ENCODE data around the gene OLFML2B.
A peak's percentile ranks its signal among the peaks of the same experiment; 100 is the strongest.

The OLFML2B gene

GRCh38 chr1:161973924-161974845 lies 49.5 kb downstream of the OLFML2B start:
- DNase-seq = no peak

DNA sequence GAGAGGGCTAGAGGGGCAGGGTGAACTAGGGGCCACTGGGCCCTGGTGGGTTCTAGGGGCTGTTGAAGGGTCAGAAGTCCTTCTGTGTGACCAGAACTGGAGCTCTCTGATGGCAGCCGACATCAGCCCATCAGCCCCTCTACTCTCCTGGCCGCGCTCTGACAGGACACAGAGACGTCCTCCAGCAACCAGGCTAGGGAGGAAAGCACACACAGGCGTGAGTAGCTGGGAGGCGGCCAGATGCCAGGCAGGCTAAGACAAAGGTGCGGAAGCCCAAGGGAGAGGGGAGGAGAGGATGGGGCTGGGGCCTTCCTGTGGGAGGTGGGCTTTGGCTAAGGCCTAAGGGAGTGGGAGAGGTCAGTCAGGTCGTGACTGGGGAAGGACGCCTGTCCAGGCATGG lies 50.8 kb downstream of the OLFML2B start:
- DNase-seq = no peak

- no peak for DNase-seq
Observed at GRCh38 chr1:161970633-161971032, 53.0 kb downstream of the OLFML2B start.

DNA sequence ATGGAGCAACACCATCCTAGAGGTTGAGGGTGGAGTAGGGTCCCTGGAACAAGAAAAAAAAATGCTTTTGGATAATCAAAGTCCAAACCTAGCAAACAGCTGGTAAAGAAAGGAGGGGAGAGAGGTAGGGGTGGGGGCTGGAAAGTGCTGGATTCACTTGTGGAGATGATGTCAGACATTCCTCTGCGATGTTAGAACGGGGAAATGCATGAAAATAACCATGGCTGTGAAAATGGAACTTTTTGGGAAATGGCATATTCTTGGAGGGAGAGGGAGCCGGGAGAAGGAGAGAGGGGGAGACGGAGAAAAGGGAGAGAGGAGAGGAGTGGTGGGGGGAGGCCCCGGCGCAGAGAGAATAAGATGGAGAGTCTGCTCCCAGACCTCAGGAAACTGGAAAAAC lies 53.6 kb downstream of the OLFML2B start:
- DNase-seq = no peak

GRCh38 chr1:161966067-161966466 lies 57.6 kb downstream of the OLFML2B start:
- DNase-seq = no peak

GRCh38 chr1:161962091-161962887 lies 61.4 kb downstream of the OLFML2B start:
- no peak for DNase-seq

DNA sequence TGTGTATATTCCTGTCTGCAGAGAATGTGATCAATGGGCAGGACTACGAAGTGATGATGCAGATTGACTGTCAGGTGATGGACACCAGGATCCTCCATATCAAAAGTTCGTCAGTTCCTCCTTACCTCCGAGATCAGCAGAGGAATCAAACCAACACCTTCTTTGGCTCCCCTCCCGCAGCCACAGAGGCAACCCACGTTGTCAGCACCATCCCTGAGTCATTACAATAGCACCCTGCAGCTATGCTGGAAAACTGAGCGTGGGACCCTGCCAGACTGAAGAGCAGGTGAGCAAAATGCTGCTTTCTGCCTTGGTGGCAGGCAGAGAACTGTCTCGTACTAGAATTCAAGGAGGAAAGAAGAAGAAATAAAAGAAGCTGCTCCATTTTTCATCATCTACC lies 65.2 kb downstream of the OLFML2B start:
- DNase-seq = no peak

DNA sequence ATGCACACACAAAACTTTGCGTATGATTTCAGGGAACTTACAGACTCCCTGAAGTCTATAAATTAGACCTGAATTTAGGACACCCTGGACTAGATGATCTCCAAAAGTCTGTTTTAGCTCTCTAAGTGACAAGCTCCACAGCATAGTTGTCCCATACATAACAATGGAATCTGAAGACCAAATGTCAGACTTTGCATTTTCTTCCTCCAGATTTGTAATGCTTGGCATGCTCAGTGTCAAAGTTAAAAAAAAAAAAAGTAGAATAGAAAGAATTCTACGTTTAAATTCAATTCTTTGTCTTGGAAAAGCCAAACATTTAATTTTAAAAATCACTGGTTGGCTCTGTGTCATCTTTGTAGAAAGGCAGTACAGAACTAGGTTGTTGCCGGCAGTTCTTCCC lies 66.7 kb downstream of the OLFML2B start:
- DNase-seq = no peak

GRCh38 chr1:161956097-161956496 lies 67.6 kb downstream of the OLFML2B start:
- no peak for DNase-seq

DNA sequence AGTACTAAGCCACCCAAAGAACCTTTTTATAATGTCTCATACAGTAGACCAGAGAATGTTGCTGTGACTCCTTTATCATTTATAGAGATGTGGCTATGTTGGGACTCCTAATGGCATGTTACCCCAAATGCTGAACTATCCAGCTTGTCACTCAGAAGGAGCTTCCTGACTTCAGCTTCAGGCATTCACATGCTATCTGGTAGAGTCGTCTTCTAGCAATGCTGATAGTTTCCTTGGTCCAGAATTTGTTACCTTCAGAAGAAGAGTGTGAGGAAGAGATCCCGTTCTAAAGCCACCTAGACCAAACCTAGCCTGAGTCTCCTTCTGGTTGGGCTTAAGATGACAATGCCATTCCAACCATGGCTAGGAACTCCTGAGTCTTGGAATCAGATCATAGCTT lies 68.1 kb downstream of the OLFML2B start:
- DNase-seq = no peak

DNA sequence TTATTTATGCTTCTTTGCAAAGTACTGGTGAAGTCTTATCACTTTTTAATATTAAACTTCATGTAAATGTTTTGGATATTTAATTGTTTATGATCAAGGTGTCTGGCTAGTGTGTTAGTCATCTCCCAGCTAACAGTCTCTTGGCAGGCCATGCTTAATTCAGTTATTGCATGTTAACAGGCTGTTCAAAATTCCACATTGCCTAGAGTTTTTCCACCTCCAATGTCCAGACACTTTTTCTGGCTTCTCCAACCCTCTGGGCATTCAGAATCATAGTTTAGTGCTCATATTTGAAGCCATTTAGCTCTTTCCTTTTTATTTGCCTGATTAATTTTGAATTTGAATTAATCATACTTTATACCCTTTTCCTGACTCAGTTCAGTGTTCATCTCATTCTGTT lies 69.2 kb downstream of the OLFML2B start:
- no peak for DNase-seq

DNA sequence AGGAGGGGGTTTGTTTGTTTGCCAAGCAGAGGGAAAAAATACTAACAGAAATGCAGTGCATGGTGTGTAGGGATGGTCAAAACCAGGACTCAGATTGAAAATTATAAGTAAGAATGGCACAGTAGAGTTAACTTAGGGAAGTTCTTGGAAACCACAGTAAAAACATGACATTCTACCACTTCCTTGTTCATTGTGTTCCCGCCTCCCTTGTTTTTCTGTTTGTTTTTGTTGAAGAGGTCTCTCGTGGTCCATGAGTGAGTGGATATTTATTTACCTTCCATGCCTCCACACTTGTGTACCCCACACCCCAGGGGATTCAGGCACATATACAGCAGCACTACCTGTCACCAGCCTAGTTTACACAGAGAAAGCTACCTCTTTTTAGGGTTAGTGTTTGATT lies 69.6 kb downstream of the OLFML2B start:
- DNase-seq = peak; percentile 56

DNA sequence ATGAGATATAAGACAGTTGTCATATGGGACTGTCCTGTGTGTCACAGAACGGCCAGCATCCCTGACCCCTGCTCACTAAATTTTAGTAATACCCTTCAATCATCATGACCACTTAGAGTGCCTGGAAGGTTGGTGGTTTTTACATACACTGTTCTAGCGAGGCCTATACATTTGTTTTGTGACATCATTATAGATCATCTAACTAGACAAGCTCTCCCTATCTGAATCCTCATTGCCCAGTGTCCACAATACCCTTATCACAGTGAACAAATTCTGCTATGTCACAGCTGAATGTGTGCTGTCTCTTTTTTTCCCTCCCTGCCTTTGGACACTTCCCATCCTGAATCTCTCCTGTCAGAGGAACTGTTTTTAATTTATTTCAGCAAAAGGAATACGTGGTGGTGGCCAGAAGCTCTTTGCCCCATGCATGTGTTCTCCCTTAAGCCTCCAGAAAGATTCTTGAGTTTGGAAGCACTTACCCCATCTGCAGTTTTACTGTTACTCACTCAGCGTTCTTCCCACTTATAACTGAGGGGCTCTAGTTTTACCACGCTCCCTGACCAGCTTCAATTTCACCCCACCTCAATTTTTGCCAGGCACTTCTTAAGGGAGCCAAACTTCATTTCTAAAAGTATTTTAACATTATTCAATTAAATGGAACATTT lies 70.3 kb downstream of the OLFML2B start:
- no peak for DNase-seq

- no peak for DNase-seq
Observed at GRCh38 chr1:161952607-161953172, 71.0 kb downstream of the OLFML2B start.

DNA sequence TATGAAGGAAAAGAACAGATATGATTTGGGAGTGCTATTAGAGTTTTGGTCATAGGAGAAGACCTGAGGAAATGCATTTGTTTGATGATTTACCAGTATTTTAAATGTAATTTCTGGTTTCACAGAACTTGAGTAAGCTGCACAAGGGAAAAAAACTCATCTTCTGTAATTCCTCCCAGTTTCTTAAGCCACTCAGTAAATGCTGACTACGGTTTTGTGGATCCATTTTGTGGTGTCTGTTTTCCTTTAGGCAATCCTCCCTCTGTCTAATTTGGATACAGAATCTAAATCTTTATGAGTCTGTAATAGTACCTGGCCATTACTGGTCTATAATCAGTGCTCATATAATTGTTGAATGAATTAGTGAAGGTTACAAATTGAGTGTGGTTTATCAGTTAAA lies 72.0 kb downstream of the OLFML2B start:
- no peak for DNase-seq

DNA sequence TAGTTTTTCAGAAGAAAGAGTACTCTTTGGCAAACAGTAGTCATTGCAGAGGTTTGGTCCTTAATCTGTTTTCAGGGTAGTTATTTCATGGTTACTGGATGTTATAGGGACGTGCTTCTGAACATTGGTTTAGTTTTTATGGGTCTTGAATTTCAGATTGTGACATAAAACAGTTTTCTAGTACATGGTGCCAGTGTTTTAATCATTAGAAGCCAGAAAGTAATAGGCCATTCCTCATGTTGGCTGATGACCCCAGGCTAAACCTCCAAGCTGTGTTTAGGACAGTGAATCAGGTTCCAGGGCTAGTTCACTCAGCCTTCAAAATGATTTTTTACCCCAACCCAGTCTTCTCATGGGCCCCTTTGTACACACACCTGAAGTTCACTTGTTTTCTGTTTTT lies 73.3 kb downstream of the OLFML2B start:
- DNase-seq = no peak

DNA sequence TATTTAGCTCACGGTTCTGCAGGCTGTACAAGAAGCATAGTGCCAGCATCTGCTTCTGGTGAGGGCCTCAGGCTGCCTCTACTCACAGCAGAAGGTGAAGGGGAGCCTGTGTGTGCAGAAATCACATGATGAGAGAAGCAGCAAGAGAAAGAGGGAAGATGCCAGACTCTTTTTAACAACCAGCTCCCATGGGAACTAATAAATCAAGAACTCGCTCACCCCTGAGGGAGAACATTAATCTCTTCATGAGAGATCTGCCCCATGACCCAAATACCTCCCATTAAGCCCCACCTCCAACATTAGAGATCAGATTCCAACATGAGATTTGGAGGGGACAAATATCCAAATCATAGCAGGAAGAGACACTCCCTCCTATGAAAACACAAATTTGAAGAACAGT lies 74.1 kb downstream of the OLFML2B start:
- no peak for DNase-seq

- no peak for DNase-seq
Observed at GRCh38 chr1:161948435-161948834, 75.2 kb downstream of the OLFML2B start.

- peak; percentile 35 for DNase-seq
Observed at GRCh38 chr1:161946071-161946987, 77.3 kb downstream of the OLFML2B start.

DNA sequence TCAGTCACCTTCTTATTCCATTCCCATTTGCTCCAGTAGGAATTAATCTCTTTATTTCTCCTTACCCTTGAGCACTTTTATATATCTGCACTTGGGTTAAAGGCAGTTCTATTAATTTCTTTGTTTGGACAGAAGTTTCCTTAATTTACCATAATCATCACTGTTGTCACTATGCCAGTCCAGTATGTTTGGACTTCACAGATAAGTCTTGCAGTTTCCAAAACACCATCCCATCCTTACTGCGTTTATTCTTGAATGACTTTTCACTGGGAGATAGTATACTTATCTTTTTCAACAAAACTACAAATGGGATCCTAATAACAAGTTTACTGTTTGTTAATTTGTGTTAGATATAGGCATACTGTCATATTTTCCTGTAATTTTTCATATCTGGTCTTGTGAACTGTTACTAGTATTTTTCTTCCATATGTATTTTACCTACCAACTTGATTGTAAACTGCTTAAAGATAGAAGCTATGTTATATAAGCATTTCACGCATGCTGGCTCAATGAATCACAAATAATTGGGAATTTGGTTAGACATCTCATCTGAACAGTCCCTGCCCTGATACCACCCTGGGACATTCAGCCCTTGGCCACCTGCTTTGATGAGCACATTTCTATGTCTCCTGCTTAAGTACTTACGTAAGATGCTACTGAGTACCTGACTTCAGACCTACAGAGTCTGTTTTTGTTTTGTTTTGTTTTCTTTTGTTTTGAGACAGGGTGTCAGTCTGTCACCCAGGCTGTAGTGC lies 78.2 kb downstream of the OLFML2B start:
- no peak for DNase-seq

GRCh38 chr1:161944381-161944780 lies 79.3 kb downstream of the OLFML2B start:
- DNase-seq = no peak

Data from NCI-H510A treated with DMSO at 0.1 percent for 48 hours (cell line).